ENCODE measurements around the gene ABI2.
"Not testable (repeated sequence)": the region's sequence is repeated elsewhere in the genome, so short reads cannot be mapped to it uniquely, and the experiment has no call there.

Gene ABI2

DNA sequence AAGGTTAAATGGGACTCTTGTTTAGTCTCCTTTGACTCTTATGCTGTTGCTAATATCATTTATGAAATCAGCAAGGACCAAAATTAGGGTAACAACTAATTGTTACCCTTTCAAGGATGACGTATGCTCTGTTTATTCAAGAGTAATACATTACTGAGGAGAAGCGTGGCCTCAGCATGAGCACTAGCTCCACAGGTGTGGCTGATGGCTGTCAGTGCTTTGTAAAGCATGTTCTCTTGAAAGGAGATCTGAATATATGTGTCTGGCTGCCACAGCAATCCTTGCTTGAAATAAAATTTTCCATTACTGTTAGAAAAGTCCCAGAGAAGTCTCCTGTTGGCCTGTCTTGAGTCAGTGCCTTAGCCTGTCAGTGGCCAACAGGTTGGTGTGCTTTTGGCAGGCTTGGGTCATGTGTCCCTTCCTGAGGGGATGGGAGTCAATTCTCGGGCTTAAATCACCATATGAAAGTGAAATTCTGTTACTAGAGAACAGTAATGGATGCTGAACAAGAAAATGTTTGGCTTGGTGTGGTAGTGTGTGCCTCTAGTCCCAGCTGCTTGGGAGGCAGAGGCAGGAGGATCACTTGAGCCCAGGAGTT, 32.7 kb downstream of the ABI2 start:
- DNase-seq: no peak

DNA sequence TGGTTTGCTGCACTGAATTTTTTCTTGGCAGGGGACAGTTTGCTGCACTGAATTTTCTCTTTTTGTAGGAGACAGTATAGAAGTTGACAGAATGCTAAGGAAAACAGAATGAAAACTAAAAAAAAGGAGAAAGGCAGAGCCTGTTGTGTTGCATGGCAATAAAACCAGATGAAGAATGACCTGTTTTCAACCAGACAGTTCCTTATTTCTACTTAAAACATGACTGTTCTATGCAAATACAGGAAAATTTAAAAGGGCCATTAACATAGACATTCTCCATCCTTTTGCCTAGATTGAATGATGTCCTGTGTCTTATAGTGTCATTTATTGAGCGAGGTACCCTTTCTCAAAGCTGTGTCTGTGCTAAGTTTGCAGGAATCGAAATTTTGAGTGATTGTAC, 33.3 kb downstream of the ABI2 start:
- no peak for DNase-seq

GRCh38 chr2:203361922-203362321, 33.7 kb downstream of the ABI2 start:
- DNase-seq: no peak

GRCh38 chr2:203366639-203367466, 38.7 kb downstream of the ABI2 start:
- no peak for DNase-seq

- not testable (repeated sequence) for DNase-seq
Measured at GRCh38 chr2:203372706-203373105, 44.5 kb downstream of the ABI2 start.

DNA sequence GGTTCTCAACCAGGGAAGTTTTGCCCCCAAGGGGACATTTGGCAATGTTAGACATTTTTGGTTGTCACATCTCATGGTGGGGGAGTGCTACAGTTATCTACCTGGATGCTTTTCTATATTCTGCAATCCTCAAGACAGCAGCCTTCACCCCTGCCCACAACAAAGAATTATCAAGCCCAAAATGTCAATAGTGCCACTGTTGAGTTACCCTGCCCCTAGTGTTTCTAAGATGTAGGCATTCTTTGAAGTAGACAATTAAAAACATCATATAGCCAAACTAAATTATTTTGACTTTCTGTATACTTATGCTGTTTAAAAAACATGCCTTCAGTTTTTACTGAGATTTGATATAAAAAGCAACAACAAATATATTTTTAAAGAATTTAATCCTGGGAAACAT, 48.0 kb downstream of the ABI2 start:
- no peak for DNase-seq

DNA sequence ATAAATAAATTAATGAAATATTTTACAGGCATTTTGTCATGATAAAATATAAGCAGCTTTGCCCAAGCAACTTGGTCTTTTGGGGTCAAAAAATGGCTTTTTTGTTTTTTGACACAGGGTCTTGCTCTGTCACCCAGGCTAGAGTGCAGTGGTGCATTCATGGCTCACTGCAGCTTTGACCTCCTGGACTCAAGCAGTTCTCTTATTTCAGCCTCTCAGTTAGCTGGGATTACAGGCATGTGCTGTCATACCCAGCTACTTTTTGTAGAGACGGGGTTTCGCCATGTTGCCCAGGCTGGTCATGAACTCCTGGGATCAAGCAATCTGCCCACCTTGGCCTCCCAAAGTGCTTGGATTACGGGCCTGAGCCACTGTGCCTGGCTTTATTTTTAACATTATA, 51.0 kb downstream of the ABI2 start:
- DNase-seq: no peak

GRCh38 chr2:203383038-203383437, 54.8 kb downstream of the ABI2 start:
- no peak for DNase-seq

DNA sequence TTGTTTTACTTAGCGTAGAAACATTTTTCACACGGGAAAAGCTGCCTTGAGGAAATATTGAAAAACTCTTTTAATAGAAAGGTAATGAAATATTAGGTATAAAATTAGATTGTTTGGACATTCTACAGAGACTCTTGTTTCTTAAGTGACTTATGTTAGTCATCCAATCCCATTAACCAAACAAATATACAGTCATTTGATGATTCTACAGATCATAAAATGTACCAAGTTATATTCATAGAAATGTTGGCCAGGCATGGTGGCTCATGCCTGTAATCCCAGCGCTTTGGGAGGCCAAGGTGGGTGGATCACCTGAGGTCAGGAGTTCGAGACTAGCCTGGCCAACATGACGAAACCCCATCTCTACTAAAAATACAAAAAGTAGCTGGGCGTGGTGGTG, 60.0 kb downstream of the ABI2 start:
- not testable (repeated sequence) for DNase-seq

DNA sequence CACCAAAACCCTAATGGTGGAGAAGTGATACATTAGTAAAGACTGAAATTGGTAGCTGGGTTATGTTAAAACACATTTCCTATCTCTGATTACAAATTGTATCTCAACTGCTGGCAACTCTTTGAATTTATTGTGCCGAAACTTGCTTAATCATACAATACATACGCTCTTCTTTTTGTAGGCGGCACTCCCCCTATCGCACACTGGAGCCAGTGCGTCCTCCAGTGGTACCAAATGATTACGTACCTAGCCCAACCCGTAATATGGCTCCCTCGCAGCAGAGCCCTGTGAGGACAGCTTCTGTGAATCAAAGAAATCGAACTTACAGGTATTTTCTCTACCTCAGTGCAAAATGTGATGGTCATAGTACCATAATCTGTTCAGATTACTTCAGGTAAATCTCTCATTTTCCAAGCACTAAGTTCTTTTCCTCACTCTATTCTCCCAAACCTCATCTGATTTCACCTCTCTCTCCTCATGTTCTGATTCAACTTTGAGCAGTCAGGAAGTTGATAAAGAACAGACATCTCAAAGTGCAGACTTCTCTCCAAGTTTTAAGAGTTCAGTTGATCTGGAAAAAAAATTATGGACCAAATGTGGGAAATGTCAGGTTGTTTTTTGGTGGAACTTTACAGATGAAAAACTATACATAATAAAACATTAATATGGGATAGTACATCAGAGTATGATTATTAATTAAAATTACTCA, 66.5 kb downstream of the ABI2 start:
- DNase-seq: no peak

GRCh38 chr2:203395858-203396257, 67.7 kb downstream of the ABI2 start:
- no peak for DNase-seq

DNA sequence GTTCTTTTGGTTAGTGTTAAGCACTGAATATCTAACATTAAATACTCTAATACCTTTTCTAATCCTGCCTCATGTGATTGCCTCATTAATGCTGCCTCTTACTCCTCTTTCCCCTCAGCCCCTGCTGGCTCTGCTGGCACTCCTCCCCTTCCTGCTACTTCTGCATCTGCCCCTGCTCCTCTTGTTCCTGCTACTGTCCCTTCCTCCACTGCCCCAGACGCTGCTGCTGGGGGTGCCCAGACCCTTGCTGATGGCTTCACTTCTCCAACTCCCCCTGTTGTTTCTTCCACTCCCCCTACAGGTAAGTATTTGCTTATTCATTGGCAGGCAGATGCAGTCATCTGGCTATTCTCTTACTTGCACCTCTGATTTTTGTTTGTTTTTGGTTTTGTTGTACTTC, 68.5 kb downstream of the ABI2 start:
- DNase-seq: no peak

DNA sequence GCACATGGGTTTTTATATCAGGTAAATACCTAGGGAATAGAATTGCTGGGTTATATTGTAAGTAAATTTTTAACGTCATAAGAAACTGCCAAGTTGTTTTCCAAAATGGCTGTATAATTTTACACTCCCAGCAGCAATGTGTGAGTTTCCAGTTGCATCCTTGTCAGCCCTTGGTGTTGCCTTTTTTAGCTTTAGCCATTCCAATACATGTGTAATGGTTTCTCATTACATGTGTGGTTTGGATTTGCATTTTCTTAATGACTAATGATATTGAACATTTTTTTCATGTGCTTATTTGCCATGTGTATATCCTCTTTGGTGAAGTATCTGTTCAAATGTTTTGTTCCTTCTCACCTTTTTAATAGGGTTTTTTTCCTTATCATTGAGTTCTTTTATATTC, 70.8 kb downstream of the ABI2 start:
- no peak for DNase-seq

GRCh38 chr2:203400805-203401585, 72.8 kb downstream of the ABI2 start:
- DNase-seq: no peak

GRCh38 chr2:203404996-203405395, 76.8 kb downstream of the ABI2 start:
- DNase-seq: no peak

GRCh38 chr2:203407496-203407895, 79.3 kb downstream of the ABI2 start:
- no peak for DNase-seq

- DNase-seq: no peak
Measured at GRCh38 chr2:203412546-203413331, 84.5 kb downstream of the ABI2 start.

DNA sequence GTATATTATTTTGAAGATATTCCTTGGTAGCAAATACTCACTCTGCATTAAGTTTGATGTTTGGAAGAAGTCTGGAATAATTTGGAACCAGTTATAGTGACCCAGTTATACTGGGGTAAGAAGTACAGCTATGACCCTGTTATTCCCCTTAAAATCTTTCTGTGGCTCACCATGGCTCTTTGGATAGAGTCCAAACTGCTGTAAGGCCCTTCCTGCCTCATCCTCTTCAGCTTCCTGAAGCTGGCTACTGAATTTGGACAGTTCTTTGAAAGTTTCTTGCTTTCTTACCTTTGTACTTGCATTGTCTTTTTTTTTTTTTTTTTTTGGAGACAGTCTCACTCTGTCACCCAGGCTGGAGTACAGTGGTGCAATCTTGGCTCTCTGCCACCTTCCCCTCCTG, 85.6 kb downstream of the ABI2 start:
- DNase-seq: no peak

GRCh38 chr2:203418271-203418670, 90.1 kb downstream of the ABI2 start:
- no peak for DNase-seq

GRCh38 chr2:203427061-203427460, 98.9 kb downstream of the ABI2 start:
- no peak for DNase-seq

DNA sequence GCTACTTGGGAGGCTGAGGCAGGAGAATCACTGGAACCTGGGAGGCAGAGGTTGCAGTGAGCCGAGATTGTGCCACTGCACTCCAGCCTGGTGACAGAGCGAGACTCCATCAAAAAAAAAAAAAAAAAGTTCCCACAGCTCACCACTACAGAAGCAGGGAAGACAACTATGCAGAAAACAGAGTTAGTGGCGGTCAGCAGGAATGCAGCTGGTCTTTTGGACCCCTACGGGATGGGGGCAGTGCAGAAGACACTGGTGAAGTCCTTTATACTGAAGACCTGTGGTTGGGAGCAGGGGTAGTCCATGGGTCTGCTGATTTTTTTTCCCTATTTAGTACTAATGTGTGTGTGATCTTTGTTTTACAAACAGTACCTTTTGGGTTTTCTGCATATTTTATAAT, 101.4 kb downstream of the ABI2 start:
- not testable (repeated sequence) for DNase-seq

GRCh38 chr2:203431391-203432185, 103.4 kb downstream of the ABI2 start:
- DNase-seq: no peak

All from NCI-H345 (cell line).